HG03135 (cell line): Measurements from ENCODE around the gene ZCCHC9.

Experiments used
- ATAC-seq: cut with Tn5 transposase; IDR thresholded peaks from one replicate; pipeline ENCODE4 v1.9.1; 2021; ENCODE audit warnings: mild to moderate bottlenecking, moderate library complexity; ENCODE audit not compliant: unreplicated experiment

Gene ZCCHC9

DNA sequence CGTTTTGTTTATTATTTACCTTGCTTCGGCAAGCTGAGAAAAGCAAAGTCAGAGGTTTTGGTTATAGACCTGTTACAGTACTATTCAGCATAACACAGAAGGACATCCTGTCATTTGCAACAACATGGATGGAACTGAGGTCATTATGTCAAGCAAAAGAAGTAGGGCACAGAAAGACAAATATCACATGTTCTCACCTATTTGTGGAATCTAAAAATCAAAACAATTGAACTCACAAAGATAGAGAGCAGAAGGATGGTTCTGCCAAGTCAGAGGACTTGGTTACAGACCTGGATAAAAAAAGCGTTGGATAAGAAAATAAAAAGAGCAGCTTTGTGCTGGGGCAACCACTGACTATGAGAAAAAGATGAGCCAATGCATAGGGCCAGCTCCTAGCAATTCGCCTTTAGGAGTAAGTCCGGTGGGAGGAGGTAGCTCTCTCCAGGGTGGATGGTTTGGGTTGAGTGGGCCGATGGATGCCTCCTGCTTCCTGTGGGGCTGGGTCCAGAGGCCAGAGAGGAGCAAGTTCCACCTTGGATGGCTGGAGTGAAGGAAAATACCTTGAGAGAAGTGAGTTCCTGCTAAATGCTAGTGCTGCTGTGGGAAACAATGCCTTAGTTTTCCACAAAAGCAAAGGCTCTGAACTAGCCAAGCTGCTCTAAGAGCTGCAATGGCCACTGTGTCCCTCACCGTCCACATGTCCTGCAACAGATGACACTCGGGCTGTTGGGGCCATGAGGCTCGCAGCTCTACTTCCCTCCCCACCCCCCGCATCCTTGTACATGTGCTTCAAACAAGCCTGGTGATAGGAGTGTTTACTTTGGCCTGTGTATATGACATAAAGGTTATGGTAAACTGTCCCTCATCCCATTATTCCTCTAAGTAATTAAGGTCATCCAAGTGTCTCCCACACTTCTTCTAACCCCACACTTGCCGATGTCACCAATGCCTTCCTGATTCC lies 54.2 kb downstream of the ZCCHC9 start:
- no peak for ATAC-seq

- no peak for ATAC-seq
These were observed 57.7 kb downstream of the ZCCHC9 start for GRCh38 chr5:81359108-81359507.

DNA sequence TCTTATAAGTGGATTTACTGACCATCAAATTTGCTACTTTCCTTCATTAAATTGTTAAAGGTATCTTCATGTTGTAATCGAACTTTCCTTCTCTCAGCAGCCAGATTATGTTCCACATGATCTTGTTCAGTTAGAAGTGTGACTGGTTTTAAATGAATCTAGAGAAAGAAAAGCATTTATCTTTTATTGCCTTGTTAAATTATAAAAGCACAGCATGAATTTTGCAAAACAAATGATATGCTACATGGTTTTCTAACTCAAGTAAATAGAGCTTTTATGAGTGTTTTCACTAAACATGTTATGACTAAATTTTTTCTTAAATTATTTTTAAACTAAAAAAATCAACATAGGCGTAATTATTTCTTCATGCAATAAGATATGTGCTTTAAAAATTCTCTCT lies 58.5 kb downstream of the ZCCHC9 start:
- ATAC-seq = no peak

DNA sequence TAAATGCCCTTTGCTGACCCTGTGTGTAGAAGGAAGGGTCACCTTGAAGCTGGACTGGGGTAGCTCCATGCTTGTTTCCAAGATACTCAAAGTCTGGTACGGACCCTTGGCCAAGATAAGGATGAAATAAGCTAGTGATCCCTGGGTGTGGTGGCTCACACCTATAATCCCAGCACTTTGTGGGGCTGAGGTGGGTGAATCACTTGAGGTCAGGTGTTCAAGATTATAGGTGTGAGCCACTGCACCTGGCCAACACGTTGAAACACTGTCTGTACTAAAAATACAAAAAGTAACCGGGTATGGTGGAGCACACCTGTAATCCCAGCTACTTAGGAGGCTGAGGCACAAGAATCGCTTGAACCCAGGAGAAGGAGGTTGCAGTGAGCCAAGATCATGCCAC lies 59.3 kb downstream of the ZCCHC9 start:
- ATAC-seq = no peak

DNA sequence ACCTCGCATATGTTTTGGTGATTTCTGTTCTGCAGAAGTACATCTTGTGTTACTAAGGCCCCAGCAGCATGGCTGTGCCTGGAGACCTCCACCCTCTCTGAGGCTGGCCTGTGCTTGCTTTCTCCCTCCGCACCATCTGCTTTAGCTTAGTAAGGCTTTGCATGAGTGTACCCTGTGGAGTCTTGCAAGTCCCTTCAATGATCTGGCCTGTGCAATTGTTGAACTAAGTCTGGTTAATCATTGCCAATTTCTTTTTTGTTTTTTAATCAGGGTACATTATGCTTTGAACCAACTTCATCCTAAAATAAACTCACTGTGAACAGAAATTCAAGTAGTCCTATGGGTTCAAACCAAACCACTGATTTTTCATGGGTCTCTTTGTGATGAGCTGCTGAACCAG lies 60.2 kb downstream of the ZCCHC9 start:
- no peak for ATAC-seq
